Ascending aorta (tissue), 2 donors: Measurements from ENCODE around the gene SLC24A3. TPM values are rescaled to one million over a fixed set of nuclear protein-coding genes. Genes with fewer than 3 reads are reported as not detected.

Experiments used
- DNase-seq, 2 donors: peaks; one replicate each; pipeline ENCODE4 v3.0.0-alpha.2; 2019; ENCODE audit warnings: low spot score in 2 of 2
- H3K27ac ChIP-seq, 2 donors: fragments of 200-600 bp; sonication (generic); one replicate each; pipeline ENCODE4 v1.5.1; 2016 to 2017; ENCODE audit warnings: mild to moderate bottlenecking in 1 of 2
- H3K27me3 ChIP-seq: fragments of 200-600 bp; sonication (generic); one replicate; pipeline ENCODE4 v1.5.1; 2017
- H3K36me3 ChIP-seq, 2 donors: fragments of 200-600 bp; sonication (generic); one replicate each; pipeline ENCODE4 v1.5.1; 2016
- H3K4me1 ChIP-seq, 2 donors: fragments of 200-600 bp; sonication (generic); one replicate each; pipeline ENCODE4 v1.5.1; 2016 to 2017; ENCODE audit warnings: mild to moderate bottlenecking in 1 of 2
- H3K4me3 ChIP-seq, 2 donors: fragments of 200-600 bp; sonication (generic); one replicate each; pipeline ENCODE4 v1.5.1; 2016 to 2017; ENCODE audit warnings: mild to moderate bottlenecking in 1 of 2
- H3K9me3 ChIP-seq, 2 donors: fragments of 200-600 bp; sonication (generic); one replicate each; pipeline ENCODE4 v1.5.1; 2016
- intact Hi-C: fragments of 100-400 bp; cut with DNase I; formaldehyde crosslinking; loops from one replicate; pipeline ENCODE4 v1.15.1; 2023
- total RNA-seq: library from RNA; depleted of rRNA; stranded (reverse); fragments of >200 nt; gene quantifications from one replicate; pipeline ENCODE4 v1.1.0, GENCODE V29; 2016
- TF ChIP-seq, protein P1 (sequence below), 3 experiments: fragments of 200-600 bp in 2 of 3; fragments of 450-650 bp in 1 of 3; sonication (generic) in 2 of 3; IDR thresholded peaks; one replicate each; pipeline ENCODE4 v1.5.1; 2016 to 2019; ENCODE audit warnings: antibody characterized with exemption in 3 of 3, mild to moderate bottlenecking in 1 of 3, moderate library complexity in 1 of 3

Gene SLC24A3
- total RNA-seq, 1 donor from 2014 or later = 12.9 TPM

DNA sequence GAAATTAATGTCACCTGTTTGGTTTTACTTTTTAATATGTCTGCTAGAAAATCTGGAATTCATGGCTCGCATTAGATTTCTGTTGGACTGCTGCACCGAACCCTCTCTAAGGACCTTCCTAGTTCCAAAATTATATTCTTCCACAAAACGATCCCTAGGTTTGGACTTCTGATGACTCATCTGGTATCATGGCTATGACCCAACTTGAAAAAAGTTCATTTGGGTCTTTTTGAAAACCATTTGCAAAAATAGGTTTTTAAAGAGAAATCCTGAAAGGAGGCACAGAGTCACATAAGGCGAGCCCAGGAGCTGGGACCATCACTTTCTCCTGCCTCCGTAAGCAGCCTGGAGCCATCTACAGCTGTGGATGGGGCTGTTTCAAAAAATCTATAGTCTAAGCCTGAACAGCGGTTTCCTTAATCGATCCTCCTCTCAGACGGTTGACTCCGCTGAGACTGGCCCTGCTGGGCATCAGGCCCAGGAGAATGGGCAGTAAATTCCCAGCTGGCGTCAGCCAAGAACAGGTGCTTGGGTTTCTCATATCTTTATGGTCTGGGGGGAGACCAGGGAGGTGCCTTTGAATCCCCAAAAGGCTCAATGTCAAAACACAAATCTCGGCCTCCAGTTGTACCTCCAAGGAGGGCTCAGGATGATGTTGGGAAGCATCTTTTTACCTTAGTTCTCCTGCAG is 44.6 kb downstream of the SLC24A3 start:
- Histone ChIP-seq H3K27ac (no peak overlapping the region), H3K27me3 (no peaks in the 10 kb centered on the region), H3K4me1 (no peaks in the 10 kb centered on the region), H3K4me3 (no peak overlapping the region), H3K36me3 (no peaks in the 10 kb centered on the region), H3K9me3 (no peaks in the 10 kb centered on the region)
- intact Hi-C loops = no loop called here
- DNase-seq = peak in 1 of 2 donors; percentile 18
- TF ChIP-seq, protein P1, sequence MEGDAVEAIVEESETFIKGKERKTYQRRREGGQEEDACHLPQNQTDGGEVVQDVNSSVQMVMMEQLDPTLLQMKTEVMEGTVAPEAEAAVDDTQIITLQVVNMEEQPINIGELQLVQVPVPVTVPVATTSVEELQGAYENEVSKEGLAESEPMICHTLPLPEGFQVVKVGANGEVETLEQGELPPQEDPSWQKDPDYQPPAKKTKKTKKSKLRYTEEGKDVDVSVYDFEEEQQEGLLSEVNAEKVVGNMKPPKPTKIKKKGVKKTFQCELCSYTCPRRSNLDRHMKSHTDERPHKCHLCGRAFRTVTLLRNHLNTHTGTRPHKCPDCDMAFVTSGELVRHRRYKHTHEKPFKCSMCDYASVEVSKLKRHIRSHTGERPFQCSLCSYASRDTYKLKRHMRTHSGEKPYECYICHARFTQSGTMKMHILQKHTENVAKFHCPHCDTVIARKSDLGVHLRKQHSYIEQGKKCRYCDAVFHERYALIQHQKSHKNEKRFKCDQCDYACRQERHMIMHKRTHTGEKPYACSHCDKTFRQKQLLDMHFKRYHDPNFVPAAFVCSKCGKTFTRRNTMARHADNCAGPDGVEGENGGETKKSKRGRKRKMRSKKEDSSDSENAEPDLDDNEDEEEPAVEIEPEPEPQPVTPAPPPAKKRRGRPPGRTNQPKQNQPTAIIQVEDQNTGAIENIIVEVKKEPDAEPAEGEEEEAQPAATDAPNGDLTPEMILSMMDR (IDR thresholded peaks at IDR 0.05) = no peak

DNA sequence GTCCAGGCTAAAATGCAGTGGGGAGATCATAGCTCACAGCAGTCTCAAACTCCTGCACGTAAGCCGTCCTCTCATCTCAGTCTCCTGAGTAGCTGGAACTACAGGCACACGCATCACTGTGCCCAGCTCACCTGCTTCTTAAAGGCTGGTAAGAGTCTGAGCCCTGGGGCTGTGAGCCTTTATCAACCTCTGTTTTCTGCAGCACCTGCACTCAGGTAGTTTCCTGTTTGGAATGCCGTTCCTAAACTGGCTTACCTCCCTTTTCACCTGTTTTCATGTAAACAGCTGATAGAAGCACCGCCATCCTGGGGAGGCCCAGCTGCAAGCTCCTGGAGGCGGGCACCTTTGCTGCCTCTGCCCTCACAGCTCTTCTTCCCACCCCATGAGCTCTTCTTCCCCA is 45.4 kb downstream of the SLC24A3 start:
- Histone ChIP-seq H3K27me3 (no peaks in the 10 kb centered on the region), H3K36me3 (no peaks in the 10 kb centered on the region), H3K4me1 (no peaks in the 10 kb centered on the region), H3K9me3 (no peaks in the 10 kb centered on the region), H3K27ac (no peak overlapping the region), H3K4me3 (no peak overlapping the region)
- DNase-seq = peak in 1 of 2 donors; percentile 43
- intact Hi-C loops = no loop called here
- TF ChIP-seq, protein P1 (IDR thresholded peaks at IDR 0.05) = no peak

DNA sequence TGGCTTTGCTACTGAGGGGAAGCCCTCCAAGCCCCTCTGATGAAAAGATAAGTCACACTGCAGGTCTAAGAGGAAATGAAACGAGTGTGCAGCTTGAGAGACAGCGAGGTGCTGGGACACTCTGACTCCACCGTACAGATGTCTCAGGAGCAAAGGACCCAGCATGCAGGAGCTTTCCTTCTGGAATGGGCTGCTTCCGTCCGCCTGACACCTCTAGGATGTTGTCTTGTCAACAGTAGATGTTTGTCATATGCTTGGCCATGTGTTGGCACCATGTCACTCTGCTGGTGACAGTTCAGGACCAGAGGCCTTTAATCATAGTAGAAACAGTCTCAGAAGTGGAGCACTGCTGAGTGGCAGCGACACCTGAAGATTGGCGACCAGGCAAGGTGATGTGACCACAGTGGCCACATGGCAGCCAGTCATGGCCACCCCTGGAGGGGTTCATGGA is 46.7 kb downstream of the SLC24A3 start:
- intact Hi-C loops = no loop called here
- no peaks in the 10 kb centered on the region for H3K27me3 ChIP-seq
- H3K27ac ChIP-seq = no peak overlapping the region
- DNase-seq = no peak
- no peak overlapping the region for H3K4me3 ChIP-seq
- H3K9me3 ChIP-seq = no peaks in the 10 kb centered on the region
- no peaks in the 10 kb centered on the region for H3K36me3 ChIP-seq
- TF ChIP-seq, protein P1 (IDR thresholded peaks at IDR 0.05) = no peak
- H3K4me1 ChIP-seq = peaks cover 0 to 5% of the 10 kb centered on the region in 2 donors

GRCh38 chr20:19260412-19261090 is 48.1 kb downstream of the SLC24A3 start:
- Histone ChIP-seq H3K4me1 (peaks cover 0 to 5% of the 10 kb centered on the region in 2 donors), H3K4me3 (no peak overlapping the region), H3K9me3 (no peaks in the 10 kb centered on the region), H3K27me3 (no peaks in the 10 kb centered on the region), H3K36me3 (no peaks in the 10 kb centered on the region), H3K27ac (no peak overlapping the region)
- TF ChIP-seq, protein P1 (IDR thresholded peaks at IDR 0.05) = no peak
- DNase-seq = peak in 1 of 2 donors; percentile 46
- intact Hi-C loops = no loop called here

DNA sequence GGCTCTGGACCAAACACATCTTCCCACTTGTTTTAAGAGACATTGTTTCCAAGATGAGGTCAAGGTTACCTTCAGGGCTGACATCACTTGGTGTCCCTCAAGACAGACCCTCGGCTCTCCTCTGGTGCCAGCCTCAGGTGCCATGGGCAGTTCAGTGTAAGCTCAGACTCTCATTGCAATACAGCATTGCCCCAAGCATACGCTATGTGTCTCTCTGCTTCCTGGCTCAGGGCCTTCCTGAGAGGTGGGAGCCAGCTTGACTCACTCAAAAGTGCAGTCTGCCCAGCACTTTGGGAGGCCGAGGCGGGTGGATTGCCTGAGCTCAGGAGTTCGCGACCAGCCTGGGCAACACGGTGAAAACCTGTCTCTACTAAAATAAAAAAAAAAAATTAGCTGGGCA is 51.7 kb downstream of the SLC24A3 start:
- no peak overlapping the region for H3K27ac ChIP-seq
- H3K27me3 ChIP-seq = no peaks in the 10 kb centered on the region
- no peak overlapping the region for H3K4me3 ChIP-seq
- TF ChIP-seq, protein P1 (IDR thresholded peaks at IDR 0.05) = no peak
- H3K36me3 ChIP-seq = no peaks in the 10 kb centered on the region
- intact Hi-C loops = no loop called here
- peak in 1 of 2 donors; percentile 60 for DNase-seq
- peaks cover 0 to 5% of the 10 kb centered on the region in 2 donors for H3K4me1 ChIP-seq
- H3K9me3 ChIP-seq = no peaks in the 10 kb centered on the region
